HepG2 (cell line): ENCODE data around the gene MAML1. TPM values are rescaled to one million over a fixed set of nuclear protein-coding genes. Genes with fewer than 3 reads are reported as not detected.

Source experiments
- BCL3 ChIP-seq: sonication (generic); formaldehyde crosslinking; IDR thresholded peaks from 2 replicates; pipeline ENCODE4 v1.5.1; 2020; ENCODE audit warnings: mild to moderate bottlenecking, missing genetic modification reagents, moderate library complexity
- IKZF1 ChIP-seq: fragments of 450-650 bp; IDR thresholded peaks from 2 replicates; pipeline ENCODE4 v1.7.1; 2016
- MXD4 ChIP-seq: IDR thresholded peaks from 2 replicates; pipeline ENCODE4 v1.6.1; 2016; ENCODE audit warnings: mild to moderate bottlenecking, missing biosample characterization, missing genetic modification reagents
- WIZ ChIP-seq: sonication (generic); formaldehyde crosslinking; IDR thresholded peaks from 2 replicates; pipeline ENCODE4 v1.5.1; 2020; ENCODE audit warnings: mild to moderate bottlenecking, missing genetic modification reagents
- ZNF280B ChIP-seq: sonication (generic); formaldehyde crosslinking; IDR thresholded peaks from 2 replicates; pipeline ENCODE4 v1.5.0; 2020; ENCODE audit warnings: missing genetic modification reagents, mild to moderate bottlenecking, borderline replicate concordance
- ZNF513 ChIP-seq: sonication (generic); formaldehyde crosslinking; conservative IDR thresholded peaks from 2 replicates; pipeline ENCODE4 v1.5.0; 2020; ENCODE audit warnings: missing genetic modification reagents
- ZSCAN22 ChIP-seq: sonication (generic); formaldehyde crosslinking; IDR thresholded peaks from 2 replicates; pipeline ENCODE4 v1.4.0; 2020; ENCODE audit warnings: mild to moderate bottlenecking, missing genetic modification reagents
- polyA plus RNA-seq, 8 experiments: library from polyadenylated mRNA; depleted of rRNA in 3 of 8; stranded (reverse) in 7 of 8; unstranded in 1 of 8; fragments of >200 nt; fragmentation: Illumina TruSeq in 4 of 8; extraction: Trizol in 4 of 8; gene quantifications; 2 replicates each; pipeline versions ENCODE4 v1.2.1 to v1.2.3, GENCODE V29; 2011 to 2016; ENCODE audit warnings: low read depth in 4 of 8, missing spikeins in 1 of 8, mixed read lengths in 1 of 8; ENCODE audit not compliant: insufficient read depth in 1 of 8
- total RNA-seq, 5 experiments: library from RNA; depleted of rRNA; stranded (reverse); fragments of >200 nt; fragmentation: Illumina TruSeq; extraction: Trizol; gene quantifications; 2 replicates each; pipeline ENCODE4 v1.2.3, GENCODE V29; 2016; ENCODE audit warnings: low read depth in 1 of 5
- TF ChIP-seq, protein P1 (sequence below): sonication (generic); formaldehyde crosslinking; conservative IDR thresholded peaks from 2 replicates; pipeline ENCODE4 v1.8.1; 2023; ENCODE audit warnings: missing genetic modification reagents
- TF ChIP-seq, protein P2 (sequence below): sonication (generic); formaldehyde crosslinking; IDR thresholded peaks from 2 replicates; pipeline ENCODE4 v1.5.0; 2020; ENCODE audit warnings: missing genetic modification reagents
- TF ChIP-seq, protein P3 (sequence below): sonication (generic); formaldehyde crosslinking; conservative IDR thresholded peaks from 2 replicates; pipeline ENCODE4 v1.4.0; 2020; ENCODE audit warnings: missing genetic modification reagents

MAML1 gene
- total and polyA plus RNA-seq, 2 of the 13 experiments (the other 11 are each of a cell fraction or from before 2014, with no cell fraction given): 10.0 to 10.8 TPM

- no peak for TF ChIP-seq ZNF513 (CRISPR knock-in tag)
- TF ChIP-seq, protein P1, sequence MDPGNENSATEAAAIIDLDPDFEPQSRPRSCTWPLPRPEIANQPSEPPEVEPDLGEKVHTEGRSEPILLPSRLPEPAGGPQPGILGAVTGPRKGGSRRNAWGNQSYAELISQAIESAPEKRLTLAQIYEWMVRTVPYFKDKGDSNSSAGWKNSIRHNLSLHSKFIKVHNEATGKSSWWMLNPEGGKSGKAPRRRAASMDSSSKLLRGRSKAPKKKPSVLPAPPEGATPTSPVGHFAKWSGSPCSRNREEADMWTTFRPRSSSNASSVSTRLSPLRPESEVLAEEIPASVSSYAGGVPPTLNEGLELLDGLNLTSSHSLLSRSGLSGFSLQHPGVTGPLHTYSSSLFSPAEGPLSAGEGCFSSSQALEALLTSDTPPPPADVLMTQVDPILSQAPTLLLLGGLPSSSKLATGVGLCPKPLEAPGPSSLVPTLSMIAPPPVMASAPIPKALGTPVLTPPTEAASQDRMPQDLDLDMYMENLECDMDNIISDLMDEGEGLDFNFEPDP: no peak
- 0 out of 2 replicates have a peak, but pooled peaks have one; percentile 16 for TF ChIP-seq MXD4 (CRISPR knock-in tag)
- TF ChIP-seq ZNF280B (CRISPR knock-in tag): no peak; the same call in 1 of the 2 replicates
- TF ChIP-seq IKZF1: no peak
- no peak for TF ChIP-seq ZSCAN22 (CRISPR knock-in tag)
- TF ChIP-seq BCL3: no peak
- no peak for TF ChIP-seq WIZ (CRISPR knock-in tag)
- TF ChIP-seq, protein P2, sequence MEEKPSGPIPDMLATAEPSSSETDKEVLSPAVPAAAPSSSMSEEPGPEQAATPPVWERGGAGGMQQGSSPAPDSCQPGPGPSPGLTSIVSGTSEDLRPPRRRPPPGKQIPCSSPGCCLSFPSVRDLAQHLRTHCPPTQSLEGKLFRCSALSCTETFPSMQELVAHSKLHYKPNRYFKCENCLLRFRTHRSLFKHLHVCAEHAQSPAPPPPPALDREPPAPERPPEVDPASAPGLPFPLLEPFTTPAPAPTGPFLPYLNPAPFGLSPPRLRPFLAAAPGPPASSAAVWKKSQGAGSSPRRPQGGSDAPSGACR (CRISPR knock-in tag): no peak; the same call in none of the 2 replicates
- TF ChIP-seq, protein P3, sequence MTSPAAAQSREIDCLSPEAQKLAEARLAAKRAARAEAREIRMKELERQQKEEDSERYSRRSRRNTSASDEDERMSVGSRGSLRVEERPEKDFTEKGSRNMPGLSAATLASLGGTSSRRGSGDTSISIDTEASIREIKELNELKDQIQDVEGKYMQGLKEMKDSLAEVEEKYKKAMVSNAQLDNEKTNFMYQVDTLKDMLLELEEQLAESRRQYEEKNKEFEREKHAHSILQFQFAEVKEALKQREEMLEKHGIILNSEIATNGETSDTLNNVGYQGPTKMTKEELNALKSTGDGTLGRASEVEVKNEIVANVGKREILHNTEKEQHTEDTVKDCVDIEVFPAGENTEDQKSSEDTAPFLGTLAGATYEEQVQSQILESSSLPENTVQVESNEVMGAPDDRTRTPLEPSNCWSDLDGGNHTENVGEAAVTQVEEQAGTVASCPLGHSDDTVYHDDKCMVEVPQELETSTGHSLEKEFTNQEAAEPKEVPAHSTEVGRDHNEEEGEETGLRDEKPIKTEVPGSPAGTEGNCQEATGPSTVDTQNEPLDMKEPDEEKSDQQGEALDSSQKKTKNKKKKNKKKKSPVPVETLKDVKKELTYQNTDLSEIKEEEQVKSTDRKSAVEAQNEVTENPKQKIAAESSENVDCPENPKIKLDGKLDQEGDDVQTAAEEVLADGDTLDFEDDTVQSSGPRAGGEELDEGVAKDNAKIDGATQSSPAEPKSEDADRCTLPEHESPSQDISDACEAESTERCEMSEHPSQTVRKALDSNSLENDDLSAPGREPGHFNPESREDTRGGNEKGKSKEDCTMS (CRISPR knock-in tag): no peak
- TF ChIP-seq, all 625 proteins: peak for 226
Measured at GRCh38 chr5:179697993-179698934, 34.4 kb upstream of the MAML1 start (continued).
